ENCODE data around the gene MDFIC2. TPM values are rescaled to one million over a fixed set of nuclear protein-coding genes. Genes with fewer than 3 reads are reported as not detected.

MDFIC2 gene
- total RNA-seq, 1 experiment from 2014 or later: not detected

- DNase-seq (ENCODE audit: low read depth): no peak
Measured at GRCh38 chr3:70182166-70182565, 130.3 kb downstream of the MDFIC2 start.

GRCh38 chr3:70180664-70181063 is 131.8 kb downstream of the MDFIC2 start:
- no peak for DNase-seq (ENCODE audit: low read depth)

DNA sequence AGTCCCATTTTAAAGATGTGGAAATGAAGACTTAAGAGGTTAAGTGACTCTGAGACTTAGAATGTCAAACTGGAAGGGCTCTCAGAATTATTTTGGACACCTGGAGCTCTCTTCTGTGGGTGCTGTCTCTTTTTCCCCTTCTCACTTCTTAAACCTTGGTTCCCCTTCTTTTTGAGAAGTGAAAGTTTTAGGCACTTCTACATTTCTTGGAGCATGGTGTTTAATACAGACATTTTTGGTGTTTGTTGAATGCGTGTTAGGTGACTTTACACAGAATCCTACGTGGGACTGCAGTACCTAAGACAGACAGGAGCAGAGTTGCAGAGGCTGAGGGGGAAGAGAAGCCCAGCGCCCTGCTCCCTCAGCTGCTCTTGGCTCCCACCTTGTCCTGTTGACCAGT is 133.3 kb downstream of the MDFIC2 start:
- no peak for DNase-seq (ENCODE audit: low read depth)

DNA sequence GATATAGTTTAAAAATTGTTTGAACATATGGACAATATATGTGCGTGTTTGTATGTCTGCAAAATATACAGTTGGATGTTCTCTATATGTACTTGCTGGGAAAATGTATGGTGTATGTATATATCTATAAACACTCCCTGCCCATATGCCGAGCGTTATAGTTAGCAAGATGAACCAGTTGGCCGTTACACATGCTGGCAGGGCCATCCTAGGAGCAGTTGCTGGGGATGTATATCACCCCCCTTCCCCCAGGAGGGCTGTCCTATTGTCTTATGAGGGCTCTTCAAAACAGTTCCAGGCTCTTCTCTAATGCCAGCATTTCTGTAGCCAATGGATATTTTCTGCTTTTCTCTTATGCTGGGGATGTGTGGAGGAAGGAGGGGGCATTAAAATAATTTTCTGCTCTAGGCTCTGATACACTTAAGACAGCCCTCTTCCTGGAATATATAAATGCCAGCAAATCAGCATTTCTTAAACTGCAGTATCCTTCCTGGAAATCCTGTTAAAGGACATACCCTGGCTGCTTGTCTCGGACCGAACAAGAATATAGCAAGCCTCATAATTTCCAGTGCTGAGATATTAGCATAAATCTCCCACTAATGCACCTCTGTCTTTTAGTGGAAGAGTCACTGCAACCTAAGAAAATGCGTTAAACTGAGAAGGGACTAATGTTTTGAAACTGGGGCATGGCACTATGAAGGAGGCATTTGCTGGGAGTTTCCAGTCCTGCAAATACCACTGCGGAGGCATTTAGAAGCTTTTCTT is 134.4 kb downstream of the MDFIC2 start:
- no peak for DNase-seq (ENCODE audit: low read depth)

DNA sequence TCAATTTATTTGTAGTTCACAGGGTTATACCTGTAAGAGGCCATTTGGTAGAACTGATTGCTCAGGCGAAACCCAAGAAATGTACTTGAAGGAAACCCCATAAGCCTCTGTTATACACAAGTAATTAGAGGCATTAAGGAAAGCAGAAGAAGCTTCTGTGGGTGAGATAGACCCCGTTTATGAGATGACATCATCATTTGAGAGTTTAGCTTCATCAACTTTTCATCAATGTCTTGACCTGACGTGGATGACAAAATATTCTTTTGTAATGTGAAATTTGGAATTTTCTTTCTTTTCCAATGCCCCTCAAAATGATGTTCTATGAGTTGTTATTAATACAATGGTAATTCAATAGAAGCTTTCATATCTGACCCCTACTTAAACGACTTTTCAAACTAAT is 136.2 kb downstream of the MDFIC2 start:
- no peak for DNase-seq (ENCODE audit: low read depth)

- no peak for DNase-seq (ENCODE audit: low read depth)
Measured at GRCh38 chr3:70156808-70157207, 155.6 kb downstream of the MDFIC2 start.

- DNase-seq (ENCODE audit: low read depth): no peak
Measured at GRCh38 chr3:70150599-70150998, 161.8 kb downstream of the MDFIC2 start.

DNA sequence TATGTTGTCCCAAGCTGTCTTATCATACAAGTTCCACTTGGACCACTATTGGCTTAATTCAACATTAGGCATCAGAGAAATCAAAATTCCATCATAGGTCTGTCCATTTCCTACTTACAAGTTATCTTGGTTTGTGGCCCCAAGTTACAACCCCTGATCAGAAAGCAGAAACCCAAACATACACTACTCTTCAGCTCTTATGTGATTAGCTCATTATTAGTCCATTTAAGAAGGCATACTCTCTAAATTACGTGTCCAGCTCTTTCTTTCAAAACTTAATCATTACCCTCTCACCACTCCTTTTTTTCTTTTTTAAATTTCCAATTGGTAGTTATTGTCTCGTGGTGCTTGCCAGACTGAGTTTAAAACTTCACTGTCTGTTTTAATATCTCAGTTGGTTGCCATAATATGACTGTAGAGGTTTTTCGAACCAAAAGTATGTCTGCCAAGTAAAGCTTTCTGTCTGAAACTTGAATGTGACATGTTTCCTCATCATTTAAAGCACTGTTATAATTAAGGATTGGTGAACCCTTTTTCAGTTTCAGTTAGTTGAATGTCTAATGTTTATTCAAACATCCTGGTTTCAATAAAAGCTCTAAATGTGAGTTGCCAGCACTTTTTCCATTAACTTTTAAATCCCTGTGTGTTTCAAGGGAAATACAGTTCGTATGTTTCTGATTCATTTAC is 162.6 kb downstream of the MDFIC2 start:
- no peak for DNase-seq (ENCODE audit: low read depth)

Data from M059J (cell line).